Kidney (tissue), 14 donors: Measurements from ENCODE around the gene SP6. TPM values are rescaled to one million over a fixed set of nuclear protein-coding genes. Genes with fewer than 3 reads are reported as not detected.

Source experiments
- DNase-seq, 5 donors: peaks; one replicate each; pipeline ENCODE4 v3.0.0-alpha.2; 2013 to 2020
- FAIRE-seq: peaks from 2 replicates; lab custom pipeline; 2012; peaks lifted over from hg19 to GRCh38; lab: Jason Lieb, UNC
- H3K27ac ChIP-seq, 2 donors: one replicate each; pipeline ENCODE4 v1.7.0; 2013; ENCODE audit warnings: low read depth in 2 of 2, low read length in 2 of 2, inconsistent platforms in 1 of 2
- H3K27me3 ChIP-seq: one replicate; pipeline ENCODE4 v1.7.1; 2013; ENCODE audit warnings: low read length, inconsistent platforms; ENCODE audit not compliant: control insufficient read depth, insufficient read depth
- H3K36me3 ChIP-seq, 3 donors: one replicate each; pipeline versions ENCODE4 v1.7.0 to v1.7.1; 2013; ENCODE audit warnings: low read length in 3 of 3, control low read depth in 1 of 3, inconsistent platforms in 1 of 3; ENCODE audit not compliant: insufficient read depth in 3 of 3, control insufficient read depth in 2 of 3
- H3K4me1 ChIP-seq, 3 donors: one replicate each; pipeline versions ENCODE4 v1.7.0 to v1.7.1; 2013; ENCODE audit warnings: low read length in 3 of 3, inconsistent platforms in 1 of 3, low read depth in 1 of 3; ENCODE audit not compliant: control insufficient read depth in 2 of 3, insufficient read depth in 2 of 3
- H3K4me3 ChIP-seq, 3 donors: one replicate each; pipeline versions ENCODE4 v1.7.0 to v1.8.1; 2013; ENCODE audit warnings: low read length in 3 of 3, control low read depth in 1 of 3, inconsistent platforms in 1 of 3
- H3K9ac ChIP-seq, 3 donors: one replicate each; pipeline versions ENCODE4 v1.7.0 to v1.7.1; 2013; ENCODE audit warnings: low read length in 3 of 3, control low read depth in 1 of 3, inconsistent platforms in 1 of 3
- H3K9me3 ChIP-seq, 3 donors: one replicate each; pipeline versions ENCODE4 v1.7.0 to v1.7.1; 2013; ENCODE audit warnings: low read length in 3 of 3, control low read depth in 1 of 3, inconsistent platforms in 1 of 3; ENCODE audit not compliant: control insufficient read depth in 2 of 3, insufficient read depth in 1 of 3
- CTCF ChIP-seq: IDR thresholded peaks from 3 replicates; pipeline ENCODE4 v1.5.1; 2012; ENCODE audit warnings: mild to moderate bottlenecking, moderate library complexity, borderline replicate concordance; ENCODE audit not compliant: insufficient read depth; ENCODE audit errors: extremely low read depth
- intact Hi-C: fragments of 100-400 bp; cut with DNase I; formaldehyde crosslinking; loops from one replicate; pipeline ENCODE4 v1.11.1; 2022
- polyA plus RNA-seq: library from polyadenylated mRNA; stranded (reverse); fragments of 350-450 nt; fragmentation: Illumina TruSeq; extraction: RNeasy Lipid Tissue Mini Kit (QIAGEN cat#74804); gene quantifications from one replicate; pipeline ENCODE4 v1.2.3, GENCODE V29; 2014; ENCODE audit warnings: low read depth, low replicate concordance; ENCODE audit not compliant: insufficient read depth
- total RNA-seq: library from RNA; stranded (reverse); fragmentation: NEBNext Ultra II Directional; extraction: Animal tissue kit (Norgen Biotek cat#: 25700); gene quantifications from one replicate; pipeline ENCODE4 v1.2.1, GENCODE V29; 2021
- donor health status: control.
- donor health status: control.
- donor health status: control.
- donor health status: control.
- donor health status: control.
- donor health status: DM: yes; HTN: yes; CAD: no.
- donor health status: Normal renal cell carcinoma (clear cell type).

The SP6 gene
- total and polyA plus RNA-seq, 2 donors from 2014 or later = 0.86 to 2.0 TPM

GRCh38 chr17:47807421-47807820, 43.5 kb downstream of the SP6 start:
- no peak for DNase-seq
- Histone ChIP-seq H3K9me3 (no peaks in the 10 kb centered on the region), H3K4me3 (no peak overlapping the region), H3K36me3 (peaks cover 0 to 9% (median 4%) of the 10 kb centered on the region in 3 donors), H3K4me1 (no peaks in the 10 kb centered on the region), H3K9ac (no peak overlapping the region), H3K27ac (no peak overlapping the region), H3K27me3 (no peaks in the 10 kb centered on the region)
- FAIRE-seq = no peak
- no peak for TF ChIP-seq CTCF
- intact Hi-C loops = no loop called here

GRCh38 chr17:47806913-47807255, 44.1 kb downstream of the SP6 start:
- TF ChIP-seq CTCF = no peak
- Histone ChIP-seq H3K27me3 (no peaks in the 10 kb centered on the region), H3K9ac (no peak overlapping the region), H3K4me1 (no peaks in the 10 kb centered on the region), H3K36me3 (peaks cover 0 to 9% (median 4%) of the 10 kb centered on the region in 3 donors), H3K27ac (no peak overlapping the region), H3K9me3 (no peaks in the 10 kb centered on the region), H3K4me3 (no peak overlapping the region)
- intact Hi-C loops = no loop called here
- FAIRE-seq (no peak), DNase-seq (no peak)

- DNase-seq (no peak), FAIRE-seq (no peak)
- Histone ChIP-seq H3K9me3 (no peaks in the 10 kb centered on the region), H3K9ac (no peak overlapping the region), H3K36me3 (peaks cover 0 to 9% (median 4%) of the 10 kb centered on the region in 3 donors), H3K4me3 (no peak overlapping the region), H3K27me3 (no peaks in the 10 kb centered on the region), H3K27ac (no peak overlapping the region), H3K4me1 (no peaks in the 10 kb centered on the region)
- intact Hi-C loops = no loop called here
- TF ChIP-seq CTCF = no peak
Measured at GRCh38 chr17:47806026-47806912, 44.7 kb downstream of the SP6 start.

GRCh38 chr17:47804461-47804860, 46.5 kb downstream of the SP6 start:
- Histone ChIP-seq H3K4me3 (no peak overlapping the region), H3K27ac (no peak overlapping the region), H3K4me1 (no peaks in the 10 kb centered on the region), H3K36me3 (peaks cover 0 to 4% (median 1%) of the 10 kb centered on the region in 3 donors), H3K27me3 (no peaks in the 10 kb centered on the region), H3K9ac (no peak overlapping the region), H3K9me3 (no peaks in the 10 kb centered on the region)
- TF ChIP-seq CTCF = no peak
- intact Hi-C loops = no loop called here
- DNase-seq (no peak), FAIRE-seq (no peak)
